HG03066 (cell line): ENCODE measurements around the gene SUPT5H.

Experiments used
- ATAC-seq: cut with Tn5 transposase; IDR thresholded peaks from one replicate; pipeline ENCODE4 v1.9.1; 2021; ENCODE audit warnings: low read depth; ENCODE audit not compliant: unreplicated experiment

SUPT5H gene

DNA sequence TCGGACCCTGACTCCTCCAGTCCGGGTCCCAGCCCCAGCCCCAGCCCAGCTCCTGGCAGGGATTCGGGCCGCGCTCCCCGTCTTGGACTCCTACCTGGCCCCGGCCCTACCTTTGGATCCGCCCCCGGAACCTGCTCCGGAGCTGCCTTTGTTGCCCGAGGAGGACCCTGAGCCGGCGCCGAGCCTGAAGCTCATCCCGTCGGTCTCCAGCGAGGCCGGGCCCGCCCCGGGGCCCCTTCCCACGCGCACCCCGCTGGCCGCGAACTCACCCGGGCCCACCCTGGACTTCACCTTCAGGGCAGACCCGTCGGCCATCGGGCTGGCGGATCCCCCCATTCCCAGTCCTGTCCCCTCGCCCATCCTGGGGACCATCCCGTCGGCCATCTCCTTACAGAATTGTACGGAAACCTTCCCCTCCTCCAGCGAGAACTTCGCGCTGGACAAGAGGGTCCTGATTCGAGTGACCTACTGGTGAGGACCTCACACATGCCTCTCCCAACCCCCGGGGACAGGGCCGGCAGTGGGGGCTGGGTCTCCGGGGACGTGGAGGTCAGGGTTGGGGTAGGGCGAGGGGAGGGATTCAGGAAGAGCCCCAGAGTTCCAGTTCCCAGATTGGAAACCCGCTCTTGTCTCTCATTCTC is 70.3 kb downstream of the SUPT5H start:
- ATAC-seq, result no peak

GRCh38 chr19:39516270-39516669 is 70.9 kb downstream of the SUPT5H start:
- ATAC-seq, result no peak

DNA sequence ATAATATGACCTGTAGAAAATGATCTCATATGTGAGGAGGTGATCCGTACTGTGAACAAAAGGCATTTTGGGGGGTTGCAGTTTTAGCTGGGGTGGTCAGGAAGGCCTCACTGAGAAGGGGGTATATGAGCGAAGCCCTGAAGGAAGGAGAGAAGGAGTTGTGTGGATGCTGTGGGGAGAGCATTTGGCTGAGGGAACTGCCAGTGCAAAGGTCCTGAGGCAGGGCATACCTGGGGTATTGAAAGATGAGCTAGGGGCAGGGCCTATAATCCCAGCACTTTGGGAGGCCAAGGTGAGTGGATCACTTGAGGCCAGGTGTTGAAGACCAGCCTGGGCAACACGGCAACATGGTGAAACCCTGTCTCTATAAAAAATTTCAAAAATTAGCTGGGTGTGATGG is 72.0 kb downstream of the SUPT5H start:
- no peak for ATAC-seq

GRCh38 chr19:39518458-39518857 is 73.1 kb downstream of the SUPT5H start:
- ATAC-seq, result no peak

DNA sequence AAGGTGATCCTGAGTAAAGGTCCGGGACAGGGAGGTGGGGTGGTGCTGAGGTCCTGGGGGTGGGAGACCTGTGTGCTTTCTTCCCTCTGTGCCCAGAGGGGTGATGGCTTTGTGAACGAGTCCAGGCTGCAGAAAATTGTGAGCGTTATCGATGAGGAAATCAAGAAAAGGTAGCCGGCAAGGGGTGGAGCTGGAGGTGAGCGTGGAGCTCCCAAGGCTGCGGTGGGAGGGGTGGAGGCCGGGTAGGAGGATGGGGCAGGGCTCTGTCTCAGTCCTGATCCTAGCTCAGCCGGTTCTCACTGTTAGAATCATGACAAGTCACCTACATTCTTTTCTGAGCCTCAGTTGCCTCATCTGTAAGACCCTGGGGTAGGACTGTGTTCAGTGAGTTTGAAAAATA is 73.6 kb downstream of the SUPT5H start:
- no peak for ATAC-seq

DNA sequence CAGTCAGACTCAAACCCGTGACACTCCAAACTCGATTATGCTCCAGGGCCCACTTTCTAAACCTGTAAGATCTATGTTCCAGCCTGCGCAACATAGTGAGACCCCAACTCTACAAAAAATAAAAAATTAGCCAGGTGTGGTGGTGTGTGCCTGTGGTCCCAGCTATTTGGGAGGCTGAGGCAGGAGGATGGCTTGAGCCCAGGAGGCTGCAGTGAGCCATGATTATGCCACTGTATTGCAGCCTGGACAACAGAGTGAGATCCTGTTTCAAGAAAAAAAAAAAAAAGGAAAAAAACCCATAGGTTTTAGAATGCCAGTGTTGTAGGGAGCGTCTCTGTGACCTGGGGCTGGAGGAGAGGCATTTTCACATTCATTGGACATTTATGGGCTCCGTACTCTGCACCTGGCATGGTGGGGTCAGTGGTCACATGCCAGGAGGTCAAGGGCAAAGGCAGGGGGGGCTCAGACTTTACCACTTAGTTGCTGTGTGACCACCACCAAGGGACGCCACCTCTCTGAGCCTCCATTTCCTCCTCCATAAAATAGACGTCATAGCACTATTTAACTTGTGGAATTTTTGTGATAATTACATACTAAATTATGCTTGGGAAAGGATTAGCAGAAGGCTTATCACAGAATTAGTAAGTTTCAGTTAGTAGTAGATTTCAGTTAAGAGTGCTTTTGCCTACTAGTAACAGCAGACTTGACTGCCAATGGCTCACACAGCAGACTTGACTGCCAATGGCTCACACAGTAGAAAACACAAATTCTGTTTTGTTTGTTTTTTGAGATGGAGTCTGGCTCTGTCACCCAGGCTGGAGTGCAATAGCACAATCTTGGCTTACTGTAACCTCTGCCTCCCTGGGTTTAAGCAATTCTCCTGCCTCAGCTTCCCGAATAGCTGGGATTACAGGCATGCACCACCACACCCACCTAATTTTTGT is 75.4 kb downstream of the SUPT5H start:
- ATAC-seq, result no peak

DNA sequence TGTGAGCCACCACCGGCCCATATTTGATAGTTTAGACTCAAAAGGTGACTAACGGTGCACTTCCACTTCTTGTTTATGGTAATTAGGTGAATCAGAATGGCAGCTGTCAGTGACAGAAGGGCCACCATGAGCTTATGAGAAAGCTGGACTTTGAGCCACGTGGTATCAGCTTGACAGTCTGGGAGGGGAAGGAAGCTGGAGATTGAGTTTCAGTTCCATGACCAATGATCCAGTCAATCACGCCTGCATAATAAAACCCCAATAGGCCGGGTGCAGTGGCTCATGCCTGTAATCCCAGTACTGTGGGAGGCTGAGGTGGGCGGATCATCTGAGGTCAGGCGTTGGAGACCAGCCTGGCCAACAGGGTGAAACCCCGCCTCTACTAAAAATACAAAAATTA is 79.1 kb downstream of the SUPT5H start:
- no peak for ATAC-seq

DNA sequence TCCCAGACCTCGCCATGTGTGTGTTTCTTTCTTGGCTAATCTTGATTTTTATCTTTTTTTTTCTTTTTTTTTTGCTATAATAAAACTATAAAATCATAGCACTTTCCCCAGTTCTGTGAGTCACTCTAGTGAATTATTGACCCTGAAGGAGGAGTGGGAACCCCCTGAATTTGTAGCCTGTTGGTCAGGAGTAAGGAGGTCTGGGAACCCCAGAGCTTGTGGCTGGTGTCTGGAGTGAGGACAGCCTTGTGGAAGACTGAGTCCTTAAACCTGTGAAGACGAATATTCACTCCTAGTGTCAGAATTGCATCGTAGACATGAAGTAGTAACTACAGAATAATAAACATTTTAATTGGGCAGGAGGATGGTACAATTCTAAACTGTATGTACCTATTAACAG is 79.8 kb downstream of the SUPT5H start:
- ATAC-seq, result no peak
